ENCODE measurements around the gene SIGLEC15.

The SIGLEC15 gene

DNA sequence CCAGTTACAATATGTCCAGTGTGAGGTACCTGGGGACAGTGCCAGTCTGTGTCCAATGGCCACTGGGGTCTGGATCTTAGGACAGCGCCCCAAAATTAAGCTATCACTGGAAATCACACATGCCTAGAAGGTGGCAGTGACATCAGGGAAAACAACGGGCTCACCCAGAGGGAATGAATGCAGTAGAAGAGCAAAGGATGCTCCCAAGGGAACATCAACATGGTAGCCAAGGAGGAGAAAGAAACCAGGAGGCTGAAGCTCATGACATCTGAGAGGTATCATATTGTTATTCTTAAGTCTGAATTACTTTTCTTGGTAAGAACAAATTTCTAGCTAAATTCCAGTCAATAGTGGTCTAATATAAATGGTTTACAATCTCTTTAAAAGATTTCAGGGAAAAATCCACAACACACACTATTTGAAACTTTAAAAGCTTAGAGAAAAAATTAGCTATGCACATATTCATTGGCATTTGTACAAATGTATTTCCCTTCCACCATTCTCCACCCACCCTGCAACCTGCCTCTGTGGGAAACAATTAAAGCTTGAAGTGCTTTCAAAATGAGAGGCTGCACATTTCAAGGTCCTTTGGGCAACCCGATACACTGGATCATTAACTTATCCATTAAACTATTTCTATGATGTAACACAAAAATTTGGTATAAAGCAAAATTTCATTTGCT, 55.5 kb downstream of the SIGLEC15 start:
- TF ChIP-seq, protein P1, sequence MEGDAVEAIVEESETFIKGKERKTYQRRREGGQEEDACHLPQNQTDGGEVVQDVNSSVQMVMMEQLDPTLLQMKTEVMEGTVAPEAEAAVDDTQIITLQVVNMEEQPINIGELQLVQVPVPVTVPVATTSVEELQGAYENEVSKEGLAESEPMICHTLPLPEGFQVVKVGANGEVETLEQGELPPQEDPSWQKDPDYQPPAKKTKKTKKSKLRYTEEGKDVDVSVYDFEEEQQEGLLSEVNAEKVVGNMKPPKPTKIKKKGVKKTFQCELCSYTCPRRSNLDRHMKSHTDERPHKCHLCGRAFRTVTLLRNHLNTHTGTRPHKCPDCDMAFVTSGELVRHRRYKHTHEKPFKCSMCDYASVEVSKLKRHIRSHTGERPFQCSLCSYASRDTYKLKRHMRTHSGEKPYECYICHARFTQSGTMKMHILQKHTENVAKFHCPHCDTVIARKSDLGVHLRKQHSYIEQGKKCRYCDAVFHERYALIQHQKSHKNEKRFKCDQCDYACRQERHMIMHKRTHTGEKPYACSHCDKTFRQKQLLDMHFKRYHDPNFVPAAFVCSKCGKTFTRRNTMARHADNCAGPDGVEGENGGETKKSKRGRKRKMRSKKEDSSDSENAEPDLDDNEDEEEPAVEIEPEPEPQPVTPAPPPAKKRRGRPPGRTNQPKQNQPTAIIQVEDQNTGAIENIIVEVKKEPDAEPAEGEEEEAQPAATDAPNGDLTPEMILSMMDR (IDR thresholded peaks at IDR 0.05) = no peak

DNA sequence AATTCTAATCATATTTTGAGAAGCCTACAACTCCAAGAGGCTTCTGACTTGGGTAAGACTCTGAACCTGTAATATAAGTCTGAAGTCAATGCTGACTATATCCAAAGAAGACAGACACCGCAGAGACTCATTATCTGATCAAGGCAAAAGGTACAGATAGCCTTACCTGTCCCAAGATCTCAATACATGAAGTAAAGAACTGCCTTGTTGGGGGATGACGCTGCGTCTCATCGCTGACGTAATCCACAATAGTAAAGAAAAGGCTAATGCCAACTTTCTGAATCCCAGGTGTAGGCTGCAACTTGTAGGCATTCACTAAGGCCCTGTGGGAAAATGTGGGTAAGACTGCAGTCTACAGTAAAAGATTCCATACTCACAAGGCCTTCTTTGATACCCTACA, 62.1 kb downstream of the SIGLEC15 start:
- TF ChIP-seq, protein P1 (IDR thresholded peaks at IDR 0.05) = no peak

DNA sequence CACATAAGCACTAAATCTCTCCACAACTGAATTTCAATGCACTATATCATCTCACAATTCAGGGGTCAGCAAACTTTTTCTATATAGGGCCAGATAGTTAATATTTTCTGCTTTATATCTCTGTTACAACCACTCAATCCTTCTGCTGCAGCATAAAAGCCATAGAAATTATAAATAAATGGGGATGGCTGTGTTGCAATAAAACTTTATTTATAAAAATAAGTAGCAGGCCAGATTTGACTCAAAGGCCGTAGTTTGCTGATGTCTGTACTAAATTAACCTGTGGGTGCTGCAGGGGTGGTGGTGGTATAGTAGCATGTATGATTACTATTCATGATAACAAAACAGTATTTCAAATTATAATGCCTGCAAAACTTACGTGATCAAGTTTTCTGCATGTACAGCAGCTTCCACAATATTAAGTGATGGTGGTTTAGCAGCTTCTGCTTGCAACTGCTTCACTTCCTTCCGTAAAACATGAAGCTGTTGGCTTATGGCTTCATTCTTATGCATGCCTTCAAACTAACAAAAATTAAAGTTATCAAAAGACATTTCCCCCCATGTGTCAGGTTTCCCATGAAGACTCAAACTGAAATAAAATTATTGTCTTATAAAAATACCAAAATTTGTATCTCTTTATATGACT, 64.1 kb downstream of the SIGLEC15 start:
- TF ChIP-seq, protein P1 (IDR thresholded peaks at IDR 0.05) = no peak

DNA sequence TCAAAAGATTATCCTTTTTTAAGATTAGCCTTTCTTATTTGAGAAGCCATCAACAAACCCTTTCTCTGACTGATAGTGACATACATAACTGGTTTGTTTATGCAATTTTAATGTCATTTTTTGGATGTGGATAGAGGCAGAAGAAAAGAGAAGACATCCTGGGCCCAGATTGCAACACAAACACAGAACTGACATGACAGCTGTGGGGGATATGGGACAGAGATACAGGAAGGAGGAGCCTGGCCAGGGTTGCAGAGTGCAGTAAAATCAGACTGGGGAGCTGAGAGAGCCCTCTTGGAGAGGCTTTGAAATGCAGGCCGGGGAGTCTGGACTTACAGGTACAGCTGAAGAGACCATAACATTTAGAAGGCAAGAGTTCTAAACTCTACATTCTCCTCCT, 65.1 kb downstream of the SIGLEC15 start:
- TF ChIP-seq, protein P1 (IDR thresholded peaks at IDR 0.05) = no peak

DNA sequence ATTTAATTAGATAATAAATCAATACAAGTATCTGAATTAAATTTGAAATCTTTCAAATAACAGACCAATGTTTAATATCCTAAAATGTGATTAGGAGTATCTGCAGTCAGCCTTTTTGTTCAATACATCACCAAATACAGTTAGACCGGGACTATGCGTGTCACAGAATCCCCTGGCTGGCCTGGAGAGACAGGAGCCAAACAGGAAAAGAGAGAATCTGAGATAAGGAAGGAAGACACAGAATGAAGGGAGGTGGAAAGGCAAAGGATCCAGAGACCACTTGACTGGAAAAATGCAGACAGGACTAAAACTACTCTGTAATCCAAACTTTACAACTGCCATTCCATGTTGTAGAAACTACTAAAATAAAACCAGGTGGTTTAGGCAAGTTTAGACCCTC, 66.3 kb downstream of the SIGLEC15 start:
- TF ChIP-seq, protein P1 (IDR thresholded peaks at IDR 0.05) = no peak

Data from LNCAP (cell line).